ENCODE results near the gene RAB3D. TPM values are rescaled to one million over a fixed set of nuclear protein-coding genes. Genes with fewer than 3 reads are reported as not detected.

The RAB3D gene
- total and polyA plus RNA-seq, 10 of the 15 experiments (the other 5 are each of a cell fraction or from before 2014, with no cell fraction given) = 1.1 to 15.7 (median 6.2) TPM

DNA sequence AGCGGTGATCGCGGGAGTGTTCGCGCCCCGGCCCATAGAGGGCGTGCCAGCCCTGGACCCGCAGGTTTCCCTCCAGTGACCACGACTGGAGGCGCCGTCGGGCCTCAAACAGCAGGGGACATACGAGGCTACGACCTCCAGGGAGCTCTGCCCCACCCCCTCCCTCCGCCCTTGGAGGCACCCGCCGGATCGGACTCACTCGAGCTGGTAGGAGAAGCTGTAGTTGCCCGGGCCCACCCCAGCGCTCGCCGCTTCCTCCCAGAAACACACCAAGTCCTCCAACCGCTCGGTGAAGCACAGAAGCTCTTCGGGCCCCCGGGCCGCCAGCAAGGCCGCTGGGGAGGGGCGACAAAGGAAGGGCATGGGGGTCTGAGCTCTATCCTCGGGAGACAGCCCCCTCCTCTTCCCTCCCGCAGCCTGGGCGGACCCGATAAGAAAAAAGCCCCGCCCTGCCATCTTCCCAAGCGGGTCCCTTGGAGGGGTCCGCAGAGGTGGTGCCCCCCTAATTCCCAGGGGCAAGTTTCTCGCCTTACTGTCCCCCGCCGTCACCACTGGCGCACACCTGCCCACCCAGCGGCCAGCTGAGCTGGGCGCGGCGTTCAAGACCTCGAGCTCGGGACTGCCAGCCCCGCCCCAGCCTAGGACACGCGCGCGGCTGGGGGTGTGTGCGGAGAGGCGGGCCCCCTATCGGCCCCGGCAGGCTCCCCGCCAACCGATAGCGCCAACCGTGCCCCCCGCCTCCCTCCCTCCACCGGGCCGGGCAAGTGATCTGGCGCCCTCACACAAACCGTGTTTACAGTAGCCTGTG is 43.6 kb upstream of the RAB3D start (continued):
- no peak for TF ChIP-seq STAT3 (IDR thresholded peaks at IDR 0.05; ENCODE audit: low read depth, low read length)
- no peak for TF ChIP-seq IRF4 (IDR thresholded peaks at IDR 0.05; ENCODE audit: low read depth, low read length)
- TF ChIP-seq SMC3 (IDR thresholded peaks at IDR 0.05; ENCODE audit: borderline replicate concordance, low read length) = no peak
- TF ChIP-seq NBN (IDR thresholded peaks at IDR 0.05) = no peak
- TF ChIP-seq CHD2 (IDR thresholded peaks at IDR 0.05; ENCODE audit: borderline replicate concordance, low read depth, low read length) = no peak
- no peak for TF ChIP-seq CHD4 (IDR thresholded peaks at IDR 0.05)
- TF ChIP-seq CBX3 (IDR thresholded peaks at IDR 0.05; ENCODE audit: borderline replicate concordance, low read depth) = no peak
- TF ChIP-seq PKNOX1 (IDR thresholded peaks at IDR 0.05) = no peak
- no peak for TF ChIP-seq PAX8 (IDR thresholded peaks at IDR 0.05)
- TF ChIP-seq, protein P1, sequence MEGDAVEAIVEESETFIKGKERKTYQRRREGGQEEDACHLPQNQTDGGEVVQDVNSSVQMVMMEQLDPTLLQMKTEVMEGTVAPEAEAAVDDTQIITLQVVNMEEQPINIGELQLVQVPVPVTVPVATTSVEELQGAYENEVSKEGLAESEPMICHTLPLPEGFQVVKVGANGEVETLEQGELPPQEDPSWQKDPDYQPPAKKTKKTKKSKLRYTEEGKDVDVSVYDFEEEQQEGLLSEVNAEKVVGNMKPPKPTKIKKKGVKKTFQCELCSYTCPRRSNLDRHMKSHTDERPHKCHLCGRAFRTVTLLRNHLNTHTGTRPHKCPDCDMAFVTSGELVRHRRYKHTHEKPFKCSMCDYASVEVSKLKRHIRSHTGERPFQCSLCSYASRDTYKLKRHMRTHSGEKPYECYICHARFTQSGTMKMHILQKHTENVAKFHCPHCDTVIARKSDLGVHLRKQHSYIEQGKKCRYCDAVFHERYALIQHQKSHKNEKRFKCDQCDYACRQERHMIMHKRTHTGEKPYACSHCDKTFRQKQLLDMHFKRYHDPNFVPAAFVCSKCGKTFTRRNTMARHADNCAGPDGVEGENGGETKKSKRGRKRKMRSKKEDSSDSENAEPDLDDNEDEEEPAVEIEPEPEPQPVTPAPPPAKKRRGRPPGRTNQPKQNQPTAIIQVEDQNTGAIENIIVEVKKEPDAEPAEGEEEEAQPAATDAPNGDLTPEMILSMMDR (IDR thresholded peaks at IDR 0.05 in 2 of 3, conservative IDR thresholded peaks at IDR 0.05 in 1 of 3; ENCODE audit: control insufficient read depth in 2 of 3, extremely low read depth in 1 of 3, insufficient read depth in 1 of 3, low read depth in 3 of 3, low read length in 3 of 3) = peak; percentile 62 to 87 (median 75)
- TF ChIP-seq LARP7 (IDR thresholded peaks at IDR 0.05) = peak; percentile 60; the same call in 1 of the 2 replicates
- TF ChIP-seq DPF2 (IDR thresholded peaks at IDR 0.05) = peak; percentile 27; the same call in 1 of the 2 replicates
- TF ChIP-seq NFXL1 (IDR thresholded peaks at IDR 0.05; ENCODE audit: borderline replicate concordance) = no peak
- no peak for TF ChIP-seq TCF3 (IDR thresholded peaks at IDR 0.05; ENCODE audit: borderline replicate concordance, insufficient read depth, low read depth, low read length)
- TF ChIP-seq NR2F1 (conservative IDR thresholded peaks at IDR 0.05) = 0 out of 2 replicates have a peak, but pooled peaks have one; percentile 10
- TF ChIP-seq NFYA (IDR thresholded peaks at IDR 0.05; ENCODE audit: borderline replicate concordance, low read depth, low read length) = no peak
- TF ChIP-seq NFYB (IDR thresholded peaks at IDR 0.05; ENCODE audit: insufficient read depth, low read depth, low read length) = no peak
- no peak for TF ChIP-seq NR2C1 (IDR thresholded peaks at IDR 0.05)
- TF ChIP-seq MTA3 (IDR thresholded peaks at IDR 0.05; ENCODE audit: borderline replicate concordance, low read length) = no peak
- TF ChIP-seq TARDBP (IDR thresholded peaks at IDR 0.05; ENCODE audit: borderline replicate concordance) = no peak
- TF ChIP-seq, protein P2, sequence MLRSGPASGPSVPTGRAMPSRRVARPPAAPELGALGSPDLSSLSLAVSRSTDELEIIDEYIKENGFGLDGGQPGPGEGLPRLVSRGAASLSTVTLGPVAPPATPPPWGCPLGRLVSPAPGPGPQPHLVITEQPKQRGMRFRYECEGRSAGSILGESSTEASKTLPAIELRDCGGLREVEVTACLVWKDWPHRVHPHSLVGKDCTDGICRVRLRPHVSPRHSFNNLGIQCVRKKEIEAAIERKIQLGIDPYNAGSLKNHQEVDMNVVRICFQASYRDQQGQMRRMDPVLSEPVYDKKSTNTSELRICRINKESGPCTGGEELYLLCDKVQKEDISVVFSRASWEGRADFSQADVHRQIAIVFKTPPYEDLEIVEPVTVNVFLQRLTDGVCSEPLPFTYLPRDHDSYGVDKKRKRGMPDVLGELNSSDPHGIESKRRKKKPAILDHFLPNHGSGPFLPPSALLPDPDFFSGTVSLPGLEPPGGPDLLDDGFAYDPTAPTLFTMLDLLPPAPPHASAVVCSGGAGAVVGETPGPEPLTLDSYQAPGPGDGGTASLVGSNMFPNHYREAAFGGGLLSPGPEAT (IDR thresholded peaks at IDR 0.05; ENCODE audit: low read depth) = no peak
- TF ChIP-seq, protein P3, sequence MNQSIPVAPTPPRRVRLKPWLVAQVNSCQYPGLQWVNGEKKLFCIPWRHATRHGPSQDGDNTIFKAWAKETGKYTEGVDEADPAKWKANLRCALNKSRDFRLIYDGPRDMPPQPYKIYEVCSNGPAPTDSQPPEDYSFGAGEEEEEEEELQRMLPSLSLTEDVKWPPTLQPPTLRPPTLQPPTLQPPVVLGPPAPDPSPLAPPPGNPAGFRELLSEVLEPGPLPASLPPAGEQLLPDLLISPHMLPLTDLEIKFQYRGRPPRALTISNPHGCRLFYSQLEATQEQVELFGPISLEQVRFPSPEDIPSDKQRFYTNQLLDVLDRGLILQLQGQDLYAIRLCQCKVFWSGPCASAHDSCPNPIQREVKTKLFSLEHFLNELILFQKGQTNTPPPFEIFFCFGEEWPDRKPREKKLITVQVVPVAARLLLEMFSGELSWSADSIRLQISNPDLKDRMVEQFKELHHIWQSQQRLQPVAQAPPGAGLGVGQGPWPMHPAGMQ (IDR thresholded peaks at IDR 0.05; ENCODE audit: borderline replicate concordance) = no peak
- TF ChIP-seq TCF7 (IDR thresholded peaks at IDR 0.05; ENCODE audit: borderline replicate concordance) = no peak
- TF ChIP-seq ZBED1 (IDR thresholded peaks at IDR 0.05; ENCODE audit: borderline replicate concordance) = no peak
- TF ChIP-seq HDAC6 (IDR thresholded peaks at IDR 0.05; ENCODE audit: unreplicated experiment) = no peak
- no peak for TF ChIP-seq TAF1 (IDR thresholded peaks at IDR 0.05; ENCODE audit: borderline replicate concordance, low read depth, low read length)

Measured in GM12878 (cell line).